GM19397 (cell line): ENCODE results near the gene GOLGA7B.

Source experiments
- ATAC-seq: cut with Tn5 transposase; IDR thresholded peaks from one replicate; pipeline ENCODE4 v1.9.1; 2021; ENCODE audit warnings: mild to moderate bottlenecking, moderate library complexity; ENCODE audit not compliant: unreplicated experiment

Gene GOLGA7B

DNA sequence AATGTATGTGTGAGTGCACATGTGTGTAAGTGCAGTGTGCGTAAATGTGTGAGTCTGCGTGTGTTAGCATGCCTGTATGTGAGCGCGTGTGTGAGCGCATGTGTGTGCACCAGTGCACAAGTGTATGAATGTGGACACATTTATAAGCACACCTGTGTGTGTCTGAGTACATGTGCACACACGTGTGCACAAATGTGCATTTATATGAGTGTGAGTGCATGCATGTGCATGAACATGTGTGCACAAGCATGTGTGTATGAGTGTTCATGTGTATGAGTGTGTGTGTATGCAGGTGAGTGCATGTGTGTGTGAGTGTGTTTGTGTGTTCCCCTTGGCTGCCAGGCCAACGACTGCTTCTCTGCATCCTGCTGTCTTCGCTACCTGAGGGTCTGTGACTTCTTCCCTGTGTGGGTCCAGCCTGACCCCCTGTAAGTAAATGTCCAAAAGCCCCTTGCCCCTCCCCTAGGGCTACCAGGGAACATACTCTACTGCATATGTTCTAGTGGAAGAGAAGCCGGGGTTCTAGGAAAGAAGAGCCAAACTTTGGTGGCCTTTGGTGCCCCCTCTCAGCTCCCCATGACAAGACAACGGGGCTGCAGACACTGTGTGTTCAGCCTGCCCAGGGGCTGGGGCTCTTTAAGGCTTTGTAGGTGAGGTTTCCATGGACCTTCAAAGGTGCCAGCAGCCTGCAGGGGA, 17.0 kb downstream of the GOLGA7B start:
- ATAC-seq, result no peak

DNA sequence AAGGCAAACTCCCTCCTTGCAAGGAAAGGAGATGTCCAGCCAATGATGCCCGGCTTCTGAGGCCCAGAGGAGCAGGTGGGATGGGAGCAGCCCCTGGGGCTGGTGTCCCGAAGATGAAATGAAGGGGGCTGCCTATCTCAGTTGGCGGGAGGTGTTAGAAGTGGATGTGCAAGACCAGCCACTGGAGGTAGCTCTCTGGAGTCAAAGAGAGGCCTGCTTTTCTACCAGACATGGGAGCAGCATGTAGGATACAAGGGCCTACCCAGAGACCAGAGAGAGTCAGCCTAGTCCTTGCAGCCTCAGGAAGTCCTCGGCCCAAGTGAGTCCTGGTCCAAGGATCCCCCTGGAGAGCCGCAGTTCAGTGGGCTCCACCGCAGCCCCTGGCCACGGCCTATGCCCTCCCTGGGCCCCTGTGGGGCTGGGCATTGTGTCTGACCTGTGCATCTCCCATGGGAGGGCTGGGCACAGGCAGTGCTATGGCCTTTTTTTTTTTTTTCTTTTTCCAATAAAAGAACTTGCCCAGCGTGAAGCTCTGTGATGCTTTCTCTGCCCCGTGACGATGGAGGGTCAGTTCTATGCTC, 17.7 kb downstream of the GOLGA7B start:
- no peak for ATAC-seq

DNA sequence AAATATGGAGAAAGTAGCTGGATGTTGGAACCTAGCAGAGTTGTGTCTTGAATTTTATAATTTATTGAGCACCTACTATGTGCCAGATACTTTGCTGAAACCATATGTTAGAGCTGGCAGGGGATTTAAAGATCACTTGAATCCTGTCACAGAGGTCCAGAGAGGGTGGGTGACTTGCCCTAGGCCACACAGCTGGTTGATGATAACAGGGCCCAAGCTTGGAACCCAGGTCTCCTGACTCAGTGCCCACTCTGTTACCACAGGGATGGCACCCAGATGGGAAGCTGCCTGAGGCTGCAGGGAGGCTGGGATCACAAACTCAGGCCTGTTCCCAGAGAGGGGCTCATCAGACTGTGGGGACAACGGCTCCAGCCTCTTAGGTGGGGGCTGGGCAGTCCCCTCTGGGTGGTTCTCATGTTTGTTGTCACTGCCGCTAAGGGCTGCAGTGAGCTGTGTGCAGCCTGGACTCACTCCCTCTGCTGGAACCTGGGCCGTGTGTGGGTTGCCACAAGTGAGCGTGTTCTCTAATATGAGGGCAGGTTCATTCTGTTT, 18.6 kb downstream of the GOLGA7B start:
- ATAC-seq, result no peak

DNA sequence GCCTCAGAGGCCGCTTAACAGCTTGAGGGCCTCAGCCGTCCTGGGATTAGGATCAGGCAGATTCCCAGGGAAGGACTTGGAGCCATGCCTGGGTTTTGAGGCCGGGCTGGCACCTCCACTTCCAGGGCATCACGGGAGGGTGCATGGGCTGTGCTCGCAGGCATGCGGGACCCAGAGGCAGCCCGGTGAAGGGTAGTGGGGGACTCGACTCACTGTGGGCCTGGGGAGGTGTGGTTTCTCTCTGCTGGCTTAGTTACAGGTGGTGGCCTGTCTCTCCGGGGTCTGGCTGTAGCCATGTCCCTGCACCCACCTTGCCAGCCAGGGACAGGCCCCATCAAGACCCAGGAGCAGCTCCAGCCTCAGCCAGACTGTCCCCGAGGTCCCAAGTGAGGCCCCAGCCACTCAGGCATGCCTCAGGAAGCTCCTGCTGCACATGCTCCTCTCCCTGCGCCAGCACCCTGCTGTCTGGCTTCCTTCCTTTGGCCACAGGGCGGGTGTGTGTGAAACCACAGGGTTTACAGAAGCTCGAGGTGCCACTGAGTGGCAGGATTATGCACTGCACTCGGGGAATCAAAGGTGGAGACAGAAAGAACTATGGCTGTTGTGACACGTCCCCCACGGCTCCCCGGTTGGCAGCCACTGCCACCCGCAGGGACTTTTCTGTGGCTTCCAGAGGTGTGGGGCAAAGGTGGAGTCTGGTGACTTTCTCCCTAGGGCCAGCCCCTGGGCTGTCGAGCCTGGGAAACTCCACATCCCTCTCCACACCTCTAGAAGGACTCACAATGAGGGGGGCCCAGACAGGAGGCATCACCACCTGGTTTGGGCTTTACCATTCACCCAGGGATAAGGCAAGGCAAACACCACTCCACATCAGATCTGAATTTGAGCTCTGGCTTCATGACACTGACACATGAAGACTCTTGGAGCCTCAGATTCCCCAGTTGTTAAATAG, 19.7 kb downstream of the GOLGA7B start:
- peak; percentile 82 for ATAC-seq

DNA sequence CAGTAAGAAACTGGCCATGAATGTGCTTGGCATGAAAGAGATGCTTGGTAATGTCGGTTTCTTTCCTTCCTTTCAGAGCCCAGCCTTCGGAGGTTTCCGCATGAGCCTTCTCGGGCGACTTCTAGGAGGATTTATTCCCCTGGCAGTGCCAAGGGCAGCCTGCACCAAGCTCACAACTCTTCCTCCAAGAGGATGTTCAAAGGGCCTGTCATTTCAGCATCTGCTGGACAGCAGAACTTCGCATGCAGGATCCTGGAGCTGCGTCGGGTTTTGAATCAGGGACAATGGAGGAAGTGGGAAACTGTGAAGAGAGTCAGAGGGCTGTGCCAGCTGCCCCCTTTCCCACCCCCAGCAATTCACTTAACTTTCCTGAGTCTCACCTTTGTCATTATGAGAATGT, 21.3 kb downstream of the GOLGA7B start:
- no peak for ATAC-seq

DNA sequence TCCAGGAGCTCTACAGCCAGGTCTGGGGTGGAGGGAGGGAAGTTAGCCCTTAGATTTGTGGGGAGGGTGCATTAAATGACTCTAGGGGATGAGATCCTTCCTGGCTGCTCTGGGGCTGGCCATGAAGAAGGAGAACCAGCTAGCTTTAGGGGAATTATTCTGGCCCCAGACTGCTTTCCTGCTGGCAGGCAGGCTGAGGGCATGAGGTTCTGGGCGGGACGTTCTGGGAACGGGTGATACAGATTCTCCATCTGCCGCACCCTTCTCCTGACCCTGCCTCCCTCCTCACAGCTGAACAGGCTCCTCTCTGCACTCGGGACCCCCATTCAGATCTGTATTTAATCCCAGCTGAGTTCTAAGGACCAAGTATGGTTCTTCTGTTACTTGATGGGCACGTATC, 23.9 kb downstream of the GOLGA7B start:
- ATAC-seq, result no peak

DNA sequence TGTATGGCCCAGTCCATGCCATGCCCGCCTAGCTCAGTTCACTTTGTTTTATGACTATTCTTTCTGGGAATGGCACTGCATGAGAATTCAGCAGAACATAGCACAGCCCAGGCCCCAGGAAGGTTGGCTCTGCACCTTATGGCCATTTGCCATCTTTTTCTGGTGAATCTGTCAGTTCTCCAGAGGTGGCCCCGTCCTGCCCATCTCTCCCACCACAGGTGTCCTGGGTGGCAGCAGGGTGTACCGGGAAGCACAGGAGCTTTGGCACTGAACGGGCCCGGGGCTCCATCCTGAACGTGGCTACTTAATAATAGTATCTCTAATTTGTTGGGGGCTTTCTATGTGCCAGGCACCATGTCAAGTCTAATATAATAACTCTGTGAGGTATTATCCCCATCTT, 24.7 kb downstream of the GOLGA7B start:
- ATAC-seq, result no peak

DNA sequence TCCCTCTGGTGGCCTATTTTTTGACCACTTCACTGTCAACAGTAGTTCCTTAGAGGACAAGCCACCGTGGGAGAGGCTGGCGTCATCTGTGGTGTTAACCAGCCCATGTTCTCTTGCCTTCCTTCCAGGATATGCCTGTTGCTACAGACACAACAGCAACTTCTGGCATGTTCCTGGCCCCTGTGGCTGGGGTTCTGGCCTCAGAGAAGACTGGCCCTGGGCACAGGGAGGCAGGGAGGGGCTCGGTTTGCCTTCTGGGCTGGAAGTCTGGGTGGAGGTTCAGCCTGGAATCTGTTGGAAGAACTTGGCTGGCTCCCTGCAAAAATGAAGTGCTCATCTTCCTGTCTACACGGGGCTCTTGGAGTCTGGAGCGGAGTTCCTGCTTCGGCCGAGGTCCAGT, 25.7 kb downstream of the GOLGA7B start:
- no peak for ATAC-seq

DNA sequence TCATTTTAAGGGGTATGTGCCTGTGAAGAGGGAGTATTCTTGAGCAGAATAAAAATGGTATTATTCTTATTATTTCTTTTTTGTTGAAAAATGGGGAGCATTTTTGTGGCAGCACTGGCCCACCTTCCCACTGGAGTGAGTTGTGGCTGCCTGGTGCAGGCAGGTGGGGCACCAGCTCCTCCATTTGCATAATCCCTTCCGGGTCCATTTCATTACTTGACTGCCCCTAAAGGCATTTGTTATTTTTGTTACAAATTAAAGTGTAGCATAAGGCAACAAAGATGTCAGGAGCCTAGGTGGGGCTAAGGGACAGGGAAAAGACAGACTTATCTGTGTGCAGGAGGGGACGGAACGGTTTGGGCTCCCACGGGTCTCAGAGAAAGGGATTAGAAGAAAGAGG, 26.8 kb downstream of the GOLGA7B start:
- ATAC-seq, result no peak

DNA sequence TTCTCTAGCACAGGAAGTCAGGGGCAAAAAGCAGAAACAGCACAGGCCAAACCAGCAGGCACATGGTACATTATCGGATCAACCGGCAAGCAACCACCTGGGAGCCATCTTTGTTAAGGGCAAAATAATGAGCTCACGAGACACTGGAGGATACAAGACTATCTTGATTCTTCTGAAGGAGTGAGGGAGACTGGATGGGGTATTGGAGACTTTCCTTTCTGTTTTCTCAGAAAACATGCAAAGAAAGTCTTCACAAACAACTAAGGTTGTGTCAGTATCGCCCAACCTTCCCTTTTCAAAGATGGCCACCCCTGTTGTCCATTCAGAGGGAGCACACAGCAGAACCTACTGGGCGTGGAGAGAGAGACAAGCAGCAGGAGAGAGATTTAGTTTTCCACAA, 29.6 kb downstream of the GOLGA7B start:
- no peak for ATAC-seq

DNA sequence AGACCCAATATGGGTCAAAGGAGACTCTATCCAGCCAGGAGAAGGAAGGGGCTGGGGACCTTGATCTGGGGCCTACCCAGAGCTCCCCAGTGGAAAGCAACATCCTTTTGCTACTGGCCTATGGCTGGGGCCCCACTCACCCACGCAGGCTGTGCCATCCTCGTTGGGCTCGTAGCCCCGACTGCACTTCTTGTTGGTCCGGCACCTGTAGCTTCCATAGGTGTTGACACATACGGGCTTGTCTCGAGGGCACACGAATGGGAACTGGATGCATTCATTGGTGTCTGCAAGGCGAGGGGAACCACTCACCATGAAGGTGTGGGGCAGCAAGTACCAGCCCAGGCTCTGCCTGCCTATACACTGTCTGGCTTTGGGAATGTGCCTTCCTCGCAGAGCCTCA, 30.5 kb downstream of the GOLGA7B start:
- ATAC-seq, result no peak

DNA sequence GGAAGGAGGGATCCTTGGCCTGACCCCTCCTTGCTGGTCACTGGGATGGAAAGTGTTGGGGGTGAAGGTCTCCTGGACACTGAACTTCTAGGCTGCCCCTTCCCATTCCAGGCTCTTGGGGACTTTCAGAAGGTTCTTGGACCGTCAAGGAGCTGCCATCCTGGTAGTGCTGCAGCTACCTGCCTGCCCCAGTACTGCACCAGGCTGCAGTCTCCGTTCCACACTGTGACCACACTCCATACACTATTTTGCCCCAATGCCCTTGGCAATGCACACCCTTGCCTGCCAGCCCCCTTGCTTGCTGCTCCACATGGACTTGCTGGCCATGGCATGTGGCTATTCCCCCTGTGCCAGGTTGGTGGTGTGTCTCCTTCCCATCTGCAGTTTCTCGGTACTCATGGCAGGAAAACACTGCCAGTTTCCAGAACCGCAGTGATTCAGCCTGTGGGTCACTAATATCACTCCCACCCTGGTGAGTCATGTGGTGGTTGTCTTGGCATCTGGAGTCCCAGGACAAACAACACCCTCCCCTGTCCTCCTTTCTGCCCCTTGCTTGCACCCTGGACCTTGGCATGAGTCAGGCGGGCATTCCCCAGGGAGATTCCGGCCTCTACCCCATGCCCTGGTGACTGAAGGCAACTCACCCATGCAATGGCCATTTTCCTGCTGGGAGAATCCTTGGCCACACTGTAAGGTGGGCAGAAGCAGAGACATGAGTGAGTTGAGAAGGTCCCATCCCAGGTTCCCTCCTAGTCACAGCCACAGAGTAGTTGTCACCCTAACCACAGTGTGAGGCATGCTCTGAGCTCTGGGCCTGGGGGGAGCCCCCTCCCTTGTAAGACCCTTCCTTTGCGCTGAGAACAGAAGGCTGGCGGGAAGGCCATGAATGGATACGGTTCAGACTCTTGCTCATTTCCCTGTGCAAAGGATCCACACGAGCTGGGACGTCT, 32.8 kb downstream of the GOLGA7B start:
- ATAC-seq, result no peak

DNA sequence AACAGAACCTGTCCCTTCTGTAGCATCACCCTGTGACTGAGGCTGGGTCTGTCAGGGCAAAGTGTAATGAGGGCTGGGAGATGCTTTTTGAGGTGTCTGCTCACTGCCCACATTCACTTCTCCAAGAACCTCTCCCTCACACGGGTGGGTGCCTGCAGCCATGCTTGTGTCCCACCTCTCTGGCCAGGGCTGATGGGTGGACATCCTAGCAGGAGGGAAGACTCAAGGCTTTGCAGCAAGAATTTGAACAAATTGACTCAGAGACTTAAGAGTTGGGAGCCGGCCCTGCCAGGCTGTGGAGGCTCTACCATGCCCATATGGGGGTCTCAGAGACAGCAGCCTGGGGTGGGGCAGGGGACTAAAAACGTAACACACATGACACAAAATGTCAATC, 33.4 kb downstream of the GOLGA7B start:
- ATAC-seq, result no peak

DNA sequence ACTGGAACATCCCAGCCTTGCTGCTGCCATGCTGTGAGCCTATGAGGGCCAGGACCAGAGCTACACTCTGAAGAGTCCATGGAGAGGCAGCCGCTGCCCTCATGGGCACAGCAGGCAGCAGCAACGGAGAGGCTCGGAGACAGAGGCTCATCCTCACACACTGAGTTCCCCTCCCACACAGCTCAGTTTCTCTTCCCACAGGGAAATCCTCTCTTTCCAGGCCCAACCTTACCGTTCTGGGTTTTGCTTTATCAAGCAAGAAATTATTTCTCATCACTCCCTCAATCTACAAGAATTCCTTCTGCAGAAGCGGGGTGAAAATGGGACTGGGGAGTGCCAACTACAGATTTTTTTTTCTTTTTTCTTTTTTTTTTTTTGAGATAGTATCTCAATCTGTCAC, 36.6 kb downstream of the GOLGA7B start:
- ATAC-seq, result no peak

DNA sequence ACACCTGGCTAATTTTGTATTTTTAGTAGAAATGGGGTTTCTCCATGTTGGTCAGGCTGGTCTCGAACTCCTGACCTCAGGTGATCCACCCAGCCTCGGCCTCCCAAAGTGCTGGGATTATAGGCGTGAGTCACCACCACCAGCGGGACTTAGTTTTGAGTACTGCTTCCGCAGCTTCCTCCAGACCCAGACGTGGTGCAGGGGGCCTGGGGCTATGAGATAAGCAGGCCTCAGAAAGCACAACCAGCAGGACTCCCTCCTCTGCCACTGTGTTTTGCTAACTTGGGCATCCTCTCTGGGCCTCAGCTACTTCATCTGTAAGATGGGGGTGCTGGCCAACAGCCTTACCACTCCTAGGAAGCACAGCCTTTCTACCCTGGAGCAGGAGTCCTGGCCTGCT, 37.8 kb downstream of the GOLGA7B start:
- no peak for ATAC-seq

DNA sequence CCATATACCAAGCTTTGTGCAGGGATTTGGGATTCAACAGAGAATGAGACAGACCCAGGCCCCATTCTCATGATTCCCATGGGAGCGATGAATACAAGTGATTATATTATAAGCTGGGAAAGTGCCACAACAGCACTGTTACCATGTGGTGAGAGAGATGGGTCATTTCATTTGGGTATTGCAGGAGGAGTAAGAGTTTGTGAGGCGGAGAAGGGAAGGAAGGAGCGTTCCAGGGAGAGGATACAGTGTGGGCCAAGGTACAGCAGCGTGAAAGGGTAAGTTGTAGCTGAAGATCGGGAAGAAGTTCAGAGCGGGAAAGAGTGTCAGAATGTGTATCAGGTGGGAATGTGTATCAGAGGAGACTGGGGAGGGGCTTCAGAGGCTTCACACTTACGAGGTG, 38.5 kb downstream of the GOLGA7B start:
- no peak for ATAC-seq

DNA sequence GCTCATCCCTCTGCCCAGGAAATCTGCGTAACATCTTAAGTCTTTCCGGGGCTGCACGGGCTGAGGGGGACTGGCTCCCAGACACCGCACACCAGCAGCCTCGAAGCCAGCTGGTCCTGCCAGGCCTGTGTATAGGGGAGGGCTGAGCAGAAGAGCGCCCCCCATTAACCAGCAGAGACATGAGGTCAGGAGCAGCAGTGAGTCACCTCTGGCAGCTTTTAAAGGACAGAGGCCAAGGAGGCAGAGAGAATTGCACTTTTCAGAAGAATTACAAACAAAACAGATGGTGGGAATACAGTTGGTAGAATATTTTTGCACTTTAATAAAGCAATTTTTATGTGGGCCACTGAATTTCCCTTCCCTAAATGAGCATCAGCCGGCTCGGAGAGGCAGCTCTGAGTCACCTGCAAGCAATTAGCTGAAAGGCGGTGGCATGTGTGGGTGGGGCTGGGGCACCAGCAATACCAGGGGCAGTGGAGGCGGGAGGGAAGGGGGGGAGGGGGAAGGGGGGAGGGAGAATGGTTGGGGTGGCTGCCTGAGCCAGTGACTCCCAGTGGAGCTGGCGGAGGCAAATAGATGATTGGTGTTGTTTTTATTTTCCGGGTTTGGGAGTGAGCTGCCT, 39.1 kb downstream of the GOLGA7B start:
- no peak for ATAC-seq

DNA sequence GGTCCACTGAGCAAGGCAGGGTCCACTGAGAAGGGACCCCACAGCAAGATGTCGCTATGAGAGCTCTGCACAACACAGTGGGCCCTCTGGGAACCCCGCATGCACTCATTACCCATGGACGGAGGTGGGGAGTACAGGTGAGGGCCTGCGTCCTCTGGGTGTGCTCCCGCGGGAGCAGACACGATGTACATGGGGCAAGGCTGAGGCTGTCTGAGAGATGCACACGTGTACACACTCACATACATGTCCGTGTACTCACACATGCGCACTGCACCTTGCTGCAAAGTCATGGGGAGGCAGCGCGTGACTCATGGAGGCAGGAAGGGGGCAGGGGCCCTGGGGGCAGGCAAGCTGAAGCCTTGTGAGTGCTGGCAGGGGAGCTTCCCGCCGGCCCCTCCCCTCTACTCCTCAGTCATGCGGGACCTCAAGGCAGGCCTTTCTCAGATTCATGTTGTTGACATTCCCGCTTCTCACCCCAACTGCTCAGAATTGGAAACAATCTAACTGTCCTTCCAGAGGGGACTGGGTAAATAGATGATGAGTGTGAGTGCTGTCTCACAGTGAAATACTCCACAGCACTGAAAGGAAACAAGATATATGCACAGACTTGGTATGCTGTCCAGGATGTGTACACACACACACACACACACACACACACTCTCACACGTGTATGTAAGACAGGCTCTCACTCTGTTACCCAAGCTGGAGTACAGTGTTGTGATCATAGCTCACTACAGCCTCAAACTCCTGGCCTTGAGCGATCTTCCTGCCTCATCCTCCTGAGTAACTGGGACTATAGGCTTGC, 40.0 kb downstream of the GOLGA7B start:
- no peak for ATAC-seq

DNA sequence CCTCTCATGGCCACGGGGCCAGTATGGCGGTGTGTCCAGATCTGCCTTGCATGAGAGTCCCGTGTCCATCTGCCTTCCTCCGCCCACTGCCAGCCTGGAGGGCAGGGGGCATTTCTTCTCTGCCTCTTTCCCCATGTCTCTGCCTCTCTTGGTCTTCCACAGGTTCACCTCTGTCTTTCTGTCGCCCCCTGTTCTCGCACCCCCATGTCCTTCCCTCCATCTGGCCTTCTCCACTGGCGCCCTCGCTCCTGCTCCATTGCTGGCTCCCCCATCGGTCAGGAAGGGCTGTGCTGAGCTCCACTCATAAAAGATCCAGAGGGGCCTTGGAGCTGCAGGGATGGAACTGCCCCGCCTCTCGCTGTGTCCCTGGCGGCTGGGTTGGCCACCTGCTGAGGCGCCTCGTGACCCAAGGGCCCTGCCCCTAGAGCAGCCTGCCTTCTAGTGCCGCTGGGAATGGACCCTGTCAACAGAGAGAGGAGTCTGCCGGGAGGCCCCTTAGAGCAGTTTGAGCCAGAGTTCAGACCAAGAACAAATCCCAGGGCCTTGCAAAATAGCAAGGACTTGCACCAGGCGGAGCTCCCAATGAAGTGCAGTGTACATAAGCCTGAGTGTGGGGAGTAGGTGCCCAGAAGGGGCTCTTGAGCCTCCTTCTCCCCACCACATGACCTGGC, 42.0 kb downstream of the GOLGA7B start:
- ATAC-seq, result no peak
